Measurements from ENCODE around the gene RPUSD1.

Gene RPUSD1

DNA sequence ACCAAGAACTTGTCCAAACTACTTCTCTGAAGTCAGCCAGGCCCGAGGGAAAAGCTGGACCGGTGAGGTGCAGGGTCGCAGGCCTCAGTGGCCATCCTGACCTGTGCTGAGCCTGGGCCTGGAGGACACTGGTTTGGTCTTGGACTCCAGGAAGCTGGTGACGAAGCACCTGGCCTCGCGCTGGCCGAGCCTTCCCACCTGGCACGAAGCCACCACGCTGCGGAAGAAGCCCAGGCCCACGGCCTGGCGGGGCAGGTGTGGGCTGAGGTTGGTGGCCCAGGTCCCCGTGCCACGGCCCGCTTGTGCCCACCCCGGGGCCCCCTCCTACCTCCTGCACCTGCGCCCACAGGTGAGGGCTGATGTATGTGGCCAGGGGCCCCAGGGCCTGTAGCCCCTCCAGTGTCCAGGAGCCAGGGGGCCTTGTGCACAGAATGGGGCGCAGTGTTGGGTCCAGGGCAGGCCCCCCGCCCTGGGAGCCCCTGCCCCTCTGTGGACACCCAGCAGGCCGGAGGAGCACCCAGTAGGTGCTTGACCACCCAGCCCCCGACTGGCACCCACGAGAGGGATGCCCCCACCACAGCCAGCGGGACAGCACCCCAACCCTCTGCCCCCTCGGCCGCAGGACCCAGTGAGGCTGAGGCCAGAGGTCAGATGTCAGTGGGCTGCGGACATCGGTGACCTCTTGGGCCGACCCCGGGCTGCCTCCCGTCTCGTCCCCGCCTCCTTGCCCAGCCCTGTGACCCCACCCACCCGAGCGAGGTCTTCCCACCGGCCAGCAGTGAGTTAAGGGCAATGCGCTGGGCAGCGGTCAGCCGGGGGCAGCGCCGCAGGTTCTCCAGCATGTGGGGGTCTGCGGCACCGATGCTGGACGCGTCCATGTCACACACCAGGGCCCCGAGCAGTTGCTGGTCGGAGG lies 13.8 kb downstream of the RPUSD1 start:
- no peaks in the 10 kb centered on the region for H3K27me3 Mint-ChIP-seq
- no peaks in the 10 kb centered on the region for H3K9me3 Mint-ChIP-seq
- DNase-seq = no peak
- H3K36me3 Mint-ChIP-seq (ENCODE audit: low read depth) = no peaks in the 10 kb centered on the region
- no peak overlapping the region for H3K4me3 Mint-ChIP-seq
- no peak overlapping the region for H3K27ac Mint-ChIP-seq
- H3K4me1 Mint-ChIP-seq (ENCODE audit: low read depth) = no peaks in the 10 kb centered on the region

DNA sequence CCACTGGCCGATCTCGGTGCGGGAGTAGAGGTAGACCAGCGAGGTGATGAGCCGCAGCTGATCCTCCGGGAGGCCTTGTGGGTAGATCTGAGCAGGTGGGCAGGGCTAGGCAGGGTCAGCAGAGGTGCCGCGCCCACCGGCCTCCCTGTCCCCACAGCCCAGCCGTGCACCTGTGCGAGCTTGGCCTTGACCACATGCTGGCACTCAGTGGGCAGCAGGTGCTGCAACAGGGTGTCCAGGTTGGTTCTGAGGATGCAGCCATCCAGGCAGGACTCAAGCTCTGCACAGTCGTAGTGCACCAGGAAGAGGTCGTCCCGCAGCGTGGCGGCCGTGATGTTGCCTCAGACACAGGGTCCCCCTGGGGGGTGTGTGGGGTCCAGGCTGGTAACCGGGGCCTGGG lies 15.2 kb downstream of the RPUSD1 start:
- Mint-ChIP-seq H3K27ac (no peak overlapping the region), H3K4me3 (no peak overlapping the region), H3K9me3 (no peaks in the 10 kb centered on the region), H3K36me3 (ENCODE audit: low read depth) (no peaks in the 10 kb centered on the region), H3K27me3 (no peaks in the 10 kb centered on the region), H3K4me1 (ENCODE audit: low read depth) (no peaks in the 10 kb centered on the region)
- DNase-seq = no peak

DNA sequence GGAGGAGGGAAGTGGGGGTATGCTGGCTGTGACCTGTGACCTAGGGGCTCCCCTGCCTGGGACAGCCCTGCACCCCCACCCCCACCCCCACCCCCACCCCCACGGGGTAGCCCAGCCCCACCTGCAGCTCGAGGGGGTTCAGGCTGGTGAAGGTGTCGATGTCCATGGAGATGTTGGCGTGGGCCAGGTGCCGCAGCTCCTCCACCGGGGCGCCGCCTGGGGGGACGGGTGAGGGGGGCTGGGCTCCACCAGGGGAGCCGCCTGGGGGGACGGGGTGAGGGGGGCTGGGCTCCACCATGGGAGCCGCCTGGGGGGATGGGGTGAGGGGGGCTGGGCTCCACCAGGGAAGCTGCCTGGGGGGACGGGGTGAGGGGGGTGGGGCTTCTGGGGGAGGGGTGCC lies 17.8 kb downstream of the RPUSD1 start:
- Mint-ChIP-seq H3K36me3 (ENCODE audit: low read depth) (no peaks in the 10 kb centered on the region), H3K4me1 (ENCODE audit: low read depth) (no peaks in the 10 kb centered on the region), H3K27me3 (no peaks in the 10 kb centered on the region), H3K9me3 (no peaks in the 10 kb centered on the region), H3K27ac (no peak overlapping the region), H3K4me3 (no peak overlapping the region)
- no peak for DNase-seq

DNA sequence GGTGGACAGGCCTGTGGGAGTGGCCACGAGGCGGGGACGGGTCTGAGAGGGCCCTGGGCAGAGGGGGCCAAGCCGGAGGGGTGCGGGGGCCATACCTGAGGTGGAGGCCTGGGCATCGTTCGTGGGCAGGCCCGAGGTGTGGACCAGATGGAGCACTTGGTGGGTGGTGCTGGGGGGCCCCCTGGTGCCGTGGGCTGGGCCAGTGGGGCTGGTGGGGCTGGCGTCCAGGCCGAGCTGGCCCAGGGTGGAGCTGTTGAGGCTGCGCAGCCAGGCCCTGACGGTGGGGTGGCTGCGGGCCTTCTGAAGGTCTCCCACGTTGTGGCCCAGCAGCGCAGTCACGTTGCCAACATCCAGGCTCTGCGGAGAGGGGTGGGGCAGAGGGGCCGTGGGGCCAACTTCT lies 18.2 kb downstream of the RPUSD1 start:
- Mint-ChIP-seq H3K36me3 (ENCODE audit: low read depth) (no peaks in the 10 kb centered on the region), H3K4me1 (ENCODE audit: low read depth) (no peaks in the 10 kb centered on the region), H3K4me3 (no peak overlapping the region), H3K27ac (no peak overlapping the region), H3K9me3 (no peaks in the 10 kb centered on the region), H3K27me3 (no peaks in the 10 kb centered on the region)
- DNase-seq = no peak

DNA sequence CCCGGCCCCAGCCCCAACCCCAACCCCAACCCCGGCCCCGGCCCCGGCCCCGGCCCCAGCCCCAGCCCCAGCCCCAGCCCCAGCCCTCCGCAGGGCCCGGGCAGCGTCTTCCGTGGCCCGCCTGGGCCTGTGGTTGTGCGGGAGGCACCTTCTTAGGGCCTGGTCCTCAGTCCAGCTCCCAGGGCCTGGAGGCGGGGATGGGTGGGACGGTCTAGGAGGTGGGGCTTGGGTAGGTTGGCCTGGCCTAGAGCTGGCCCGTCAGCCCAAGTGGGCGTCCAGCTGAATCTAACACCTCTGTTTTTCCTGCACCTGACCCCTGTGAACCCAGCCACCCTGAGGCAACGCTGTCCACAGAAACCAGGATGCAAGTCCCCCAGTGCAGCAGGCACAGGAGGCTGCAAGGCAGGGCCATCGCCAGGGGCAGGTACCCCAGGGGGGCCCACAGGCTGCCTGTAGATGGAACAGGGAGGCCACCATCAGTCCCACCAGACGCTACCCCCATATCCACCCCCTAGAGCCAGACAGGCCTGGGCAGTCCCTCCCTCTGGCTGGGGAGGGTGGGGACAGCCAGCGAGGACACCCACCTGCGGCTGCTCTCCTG lies 18.9 kb downstream of the RPUSD1 start:
- DNase-seq = no peak
- Mint-ChIP-seq H3K4me3 (no peak overlapping the region), H3K4me1 (ENCODE audit: low read depth) (no peaks in the 10 kb centered on the region), H3K9me3 (no peaks in the 10 kb centered on the region), H3K27me3 (no peaks in the 10 kb centered on the region), H3K27ac (no peak overlapping the region), H3K36me3 (ENCODE audit: low read depth) (no peaks in the 10 kb centered on the region)

DNA sequence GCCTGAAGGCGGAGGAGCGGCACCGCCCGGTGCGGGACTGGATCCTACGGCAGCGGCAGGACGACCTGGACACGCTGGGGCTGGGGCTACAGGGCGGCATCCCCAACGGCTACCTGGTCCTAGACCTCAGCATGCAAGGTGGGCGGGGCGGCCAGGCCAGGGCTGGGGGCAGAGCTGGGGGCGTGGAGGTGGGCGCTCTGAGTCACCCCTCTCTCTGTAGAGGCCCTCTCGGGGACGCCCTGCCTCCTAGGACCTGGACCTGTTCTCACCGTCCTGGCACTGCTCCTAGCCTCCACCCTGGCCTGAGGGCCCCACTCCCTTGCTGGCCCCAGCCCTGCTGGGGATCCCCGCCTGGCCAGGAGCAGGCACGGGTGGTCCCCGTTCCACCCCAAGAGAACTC lies 19.8 kb downstream of the RPUSD1 start:
- Mint-ChIP-seq H3K4me3 (no peak overlapping the region), H3K4me1 (ENCODE audit: low read depth) (no peaks in the 10 kb centered on the region), H3K27me3 (no peaks in the 10 kb centered on the region), H3K9me3 (no peaks in the 10 kb centered on the region), H3K27ac (no peak overlapping the region), H3K36me3 (ENCODE audit: low read depth) (no peaks in the 10 kb centered on the region)
- DNase-seq = no peak

DNA sequence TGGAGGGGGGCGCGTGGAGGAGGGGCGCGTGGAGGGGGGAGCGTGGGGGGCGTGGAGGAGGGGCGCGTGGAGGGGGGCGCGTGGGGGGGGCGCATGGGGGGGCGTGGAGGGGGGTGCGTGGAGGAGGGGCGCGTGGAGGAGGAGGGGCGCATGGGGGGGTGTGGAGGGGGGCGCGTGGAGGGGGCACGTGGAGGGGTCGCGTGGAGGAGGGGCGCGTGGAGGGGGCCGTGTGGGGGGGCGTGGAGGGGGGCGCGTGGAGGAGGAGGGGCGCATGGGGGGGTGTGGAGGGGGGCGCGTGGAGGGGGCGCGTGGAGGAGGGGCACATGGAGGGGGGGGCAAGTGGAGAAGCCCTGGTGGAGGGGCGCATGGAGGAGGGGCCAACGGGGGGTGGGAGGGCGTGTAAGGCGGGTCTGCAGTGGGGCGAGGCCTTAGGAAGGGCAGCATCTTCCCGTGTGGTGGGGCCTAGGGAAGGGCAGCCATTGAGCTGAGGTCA lies 20.4 kb downstream of the RPUSD1 start:
- H3K27me3 Mint-ChIP-seq = no peaks in the 10 kb centered on the region
- H3K9me3 Mint-ChIP-seq = no peaks in the 10 kb centered on the region
- no peak overlapping the region for H3K27ac Mint-ChIP-seq
- no peak for DNase-seq
- H3K4me3 Mint-ChIP-seq = no peak overlapping the region
- no peaks in the 10 kb centered on the region for H3K4me1 Mint-ChIP-seq (ENCODE audit: low read depth)
- no peaks in the 10 kb centered on the region for H3K36me3 Mint-ChIP-seq (ENCODE audit: low read depth)

DNA sequence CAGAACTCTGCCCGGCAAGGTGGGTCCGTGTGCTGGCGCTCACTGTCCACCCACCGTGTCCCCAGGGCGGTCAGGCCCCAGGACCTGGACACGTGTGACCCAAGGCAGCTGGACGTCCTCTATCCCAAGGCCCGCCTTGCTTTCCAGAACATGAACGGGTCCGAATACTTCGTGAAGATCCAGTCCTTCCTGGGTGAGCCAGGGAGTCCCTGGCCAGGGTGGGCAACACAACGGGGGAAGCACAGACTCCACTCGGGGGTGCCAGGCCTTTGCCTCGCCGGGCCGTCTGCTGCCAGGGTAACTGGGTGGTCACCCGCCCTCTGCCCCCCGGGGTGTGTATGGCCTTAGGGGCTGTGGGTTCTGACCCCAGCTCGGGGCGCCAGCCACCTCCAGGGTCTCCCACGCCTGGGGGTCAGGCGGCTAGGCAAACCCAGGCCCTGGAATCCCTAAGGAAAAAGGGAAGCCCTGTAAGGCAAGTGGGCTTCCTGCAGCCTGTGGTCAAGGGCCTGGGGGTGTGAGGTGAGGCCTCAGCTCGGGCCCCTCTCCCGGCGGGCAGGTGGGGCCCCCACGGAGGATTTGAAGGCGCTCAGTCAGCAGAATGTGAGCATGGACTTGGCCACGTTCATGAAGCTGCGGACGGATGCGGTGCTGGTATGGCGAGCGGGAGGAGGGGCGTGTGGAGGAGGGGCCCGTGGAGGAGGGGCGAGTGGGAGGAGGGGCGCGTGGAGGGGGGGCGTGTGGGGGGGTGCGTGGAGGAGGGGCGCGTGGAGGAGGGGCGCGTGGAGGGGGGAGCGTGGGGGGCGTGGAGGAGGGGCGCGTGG lies 21.2 kb downstream of the RPUSD1 start:
- no peak overlapping the region for H3K27ac Mint-ChIP-seq
- DNase-seq = no peak
- no peaks in the 10 kb centered on the region for H3K4me1 Mint-ChIP-seq (ENCODE audit: low read depth)
- H3K27me3 Mint-ChIP-seq = no peaks in the 10 kb centered on the region
- no peak overlapping the region for H3K4me3 Mint-ChIP-seq
- H3K36me3 Mint-ChIP-seq (ENCODE audit: low read depth) = no peaks in the 10 kb centered on the region
- H3K9me3 Mint-ChIP-seq = no peaks in the 10 kb centered on the region

DNA sequence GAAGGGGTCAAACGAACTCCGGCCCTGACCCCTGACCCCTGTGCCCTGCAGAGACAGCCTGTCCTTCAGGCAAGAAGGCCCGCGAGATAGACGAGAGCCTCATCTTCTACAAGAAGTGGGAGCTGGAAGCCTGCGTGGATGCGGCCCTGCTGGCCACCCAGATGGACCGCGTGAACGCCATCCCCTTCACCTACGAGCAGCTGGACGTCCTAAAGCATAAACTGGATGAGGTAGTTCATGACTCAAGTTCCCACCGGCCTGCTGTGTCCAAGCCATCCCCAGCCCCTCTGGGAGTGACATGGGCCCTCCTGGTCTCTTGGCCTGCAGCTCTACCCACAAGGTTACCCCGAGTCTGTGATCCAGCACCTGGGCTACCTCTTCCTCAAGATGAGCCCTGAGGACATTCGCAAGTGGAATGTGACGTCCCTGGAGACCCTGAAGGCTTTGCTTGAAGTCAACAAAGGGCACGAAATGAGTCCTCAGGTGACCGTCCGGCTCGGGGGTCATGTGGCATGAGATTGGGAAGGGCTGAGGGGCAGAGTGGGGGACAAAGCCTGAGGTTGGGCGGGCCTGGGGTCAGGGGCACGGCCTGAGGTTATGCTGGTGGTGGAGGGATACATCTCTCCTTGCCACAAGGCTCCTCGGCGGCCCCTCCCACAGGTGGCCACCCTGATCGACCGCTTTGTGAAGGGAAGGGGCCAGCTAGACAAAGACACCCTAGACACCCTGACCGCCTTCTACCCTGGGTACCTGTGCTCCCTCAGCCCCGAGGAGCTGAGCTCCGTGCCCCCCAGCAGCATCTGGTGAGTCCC lies 22.0 kb downstream of the RPUSD1 start:
- H3K36me3 Mint-ChIP-seq (ENCODE audit: low read depth) = no peaks in the 10 kb centered on the region
- no peak overlapping the region for H3K27ac Mint-ChIP-seq
- H3K4me3 Mint-ChIP-seq = no peak overlapping the region
- H3K4me1 Mint-ChIP-seq (ENCODE audit: low read depth) = no peaks in the 10 kb centered on the region
- H3K9me3 Mint-ChIP-seq = no peaks in the 10 kb centered on the region
- DNase-seq = no peak
- no peaks in the 10 kb centered on the region for H3K27me3 Mint-ChIP-seq

DNA sequence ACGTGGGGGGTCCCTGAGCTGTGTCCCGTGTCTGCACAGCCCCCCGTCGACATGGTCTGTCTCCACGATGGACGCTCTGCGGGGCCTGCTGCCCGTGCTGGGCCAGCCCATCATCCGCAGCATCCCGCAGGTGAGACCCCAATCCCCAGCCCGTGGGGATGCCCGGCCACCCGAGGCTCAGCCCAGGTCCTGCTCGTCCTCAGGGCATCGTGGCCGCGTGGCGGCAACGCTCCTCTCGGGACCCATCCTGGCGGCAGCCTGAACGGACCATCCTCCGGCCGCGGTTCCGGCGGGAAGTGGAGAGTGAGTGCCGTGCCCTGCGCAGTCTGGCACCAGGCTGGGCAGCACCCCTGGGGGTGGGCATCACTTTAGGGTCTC lies 22.7 kb downstream of the RPUSD1 start:
- Mint-ChIP-seq H3K27ac (no peak overlapping the region), H3K4me1 (ENCODE audit: low read depth) (no peaks in the 10 kb centered on the region), H3K9me3 (no peaks in the 10 kb centered on the region), H3K4me3 (no peak overlapping the region), H3K27me3 (no peaks in the 10 kb centered on the region), H3K36me3 (ENCODE audit: low read depth) (no peaks in the 10 kb centered on the region)
- no peak for DNase-seq

DNA sequence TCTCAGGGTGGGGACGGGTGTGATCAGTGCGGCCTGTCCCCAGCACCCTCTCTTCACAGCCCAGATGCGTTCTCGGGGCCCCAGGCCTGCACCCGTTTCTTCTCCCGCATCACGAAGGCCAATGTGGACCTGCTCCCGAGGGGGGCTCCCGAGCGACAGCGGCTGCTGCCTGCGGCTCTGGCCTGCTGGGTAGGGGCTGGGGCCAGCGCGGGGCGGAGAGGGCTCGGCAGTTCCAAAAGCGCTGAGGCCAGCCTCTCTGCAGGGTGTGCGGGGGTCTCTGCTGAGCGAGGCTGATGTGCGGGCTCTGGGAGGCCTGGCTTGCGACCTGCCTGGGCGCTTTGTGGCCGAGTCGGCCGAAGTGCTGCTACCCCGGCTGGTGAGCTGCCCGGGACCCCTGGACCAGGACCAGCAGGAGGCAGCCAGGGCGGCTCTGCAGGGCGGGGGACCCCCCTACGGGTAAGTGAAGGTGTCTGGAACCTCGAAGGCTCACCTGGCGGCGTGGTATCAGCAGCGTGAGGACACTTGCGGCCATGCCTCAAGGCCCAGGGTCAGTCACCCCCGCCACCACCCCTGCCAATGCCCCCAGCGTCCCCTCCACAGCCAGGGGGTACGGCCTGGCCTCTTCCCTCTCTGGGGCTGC lies 23.2 kb downstream of the RPUSD1 start:
- H3K4me3 Mint-ChIP-seq = no peak overlapping the region
- no peak for DNase-seq
- H3K27me3 Mint-ChIP-seq = no peaks in the 10 kb centered on the region
- no peaks in the 10 kb centered on the region for H3K9me3 Mint-ChIP-seq
- H3K27ac Mint-ChIP-seq = no peak overlapping the region
- H3K36me3 Mint-ChIP-seq (ENCODE audit: low read depth) = no peaks in the 10 kb centered on the region
- no peaks in the 10 kb centered on the region for H3K4me1 Mint-ChIP-seq (ENCODE audit: low read depth)

DNA sequence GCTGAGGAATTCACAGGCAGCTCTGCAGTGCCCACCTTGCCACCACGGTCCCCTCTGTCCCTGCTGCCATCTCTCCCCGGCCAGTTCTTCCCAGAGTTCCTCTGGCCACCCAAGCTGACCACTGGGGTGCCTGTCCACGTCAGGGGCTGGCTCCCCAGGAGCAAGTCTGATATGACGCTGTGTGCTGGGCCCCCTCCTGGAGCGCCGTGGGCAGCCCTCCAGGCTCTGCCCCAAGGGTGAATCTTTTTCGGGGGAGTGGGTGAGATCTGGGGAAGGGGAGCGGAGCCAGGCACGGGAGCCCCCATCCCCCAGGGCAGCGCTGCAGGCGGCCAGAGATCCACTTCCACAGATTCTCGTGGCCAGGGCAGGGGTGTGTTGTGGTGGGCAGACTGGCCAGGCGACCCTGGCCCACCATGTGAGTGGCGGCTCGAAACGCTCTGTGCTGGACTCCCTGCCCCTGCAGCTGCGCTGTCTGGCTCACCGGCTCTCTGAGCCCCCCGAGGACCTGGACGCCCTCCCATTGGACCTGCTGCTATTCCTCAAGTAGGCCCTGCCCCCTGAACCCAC lies 23.9 kb downstream of the RPUSD1 start:
- Mint-ChIP-seq H3K4me3 (no peak overlapping the region), H3K27me3 (no peaks in the 10 kb centered on the region), H3K36me3 (ENCODE audit: low read depth) (no peaks in the 10 kb centered on the region), H3K27ac (no peak overlapping the region), H3K4me1 (ENCODE audit: low read depth) (no peaks in the 10 kb centered on the region), H3K9me3 (no peaks in the 10 kb centered on the region)
- no peak for DNase-seq

DNA sequence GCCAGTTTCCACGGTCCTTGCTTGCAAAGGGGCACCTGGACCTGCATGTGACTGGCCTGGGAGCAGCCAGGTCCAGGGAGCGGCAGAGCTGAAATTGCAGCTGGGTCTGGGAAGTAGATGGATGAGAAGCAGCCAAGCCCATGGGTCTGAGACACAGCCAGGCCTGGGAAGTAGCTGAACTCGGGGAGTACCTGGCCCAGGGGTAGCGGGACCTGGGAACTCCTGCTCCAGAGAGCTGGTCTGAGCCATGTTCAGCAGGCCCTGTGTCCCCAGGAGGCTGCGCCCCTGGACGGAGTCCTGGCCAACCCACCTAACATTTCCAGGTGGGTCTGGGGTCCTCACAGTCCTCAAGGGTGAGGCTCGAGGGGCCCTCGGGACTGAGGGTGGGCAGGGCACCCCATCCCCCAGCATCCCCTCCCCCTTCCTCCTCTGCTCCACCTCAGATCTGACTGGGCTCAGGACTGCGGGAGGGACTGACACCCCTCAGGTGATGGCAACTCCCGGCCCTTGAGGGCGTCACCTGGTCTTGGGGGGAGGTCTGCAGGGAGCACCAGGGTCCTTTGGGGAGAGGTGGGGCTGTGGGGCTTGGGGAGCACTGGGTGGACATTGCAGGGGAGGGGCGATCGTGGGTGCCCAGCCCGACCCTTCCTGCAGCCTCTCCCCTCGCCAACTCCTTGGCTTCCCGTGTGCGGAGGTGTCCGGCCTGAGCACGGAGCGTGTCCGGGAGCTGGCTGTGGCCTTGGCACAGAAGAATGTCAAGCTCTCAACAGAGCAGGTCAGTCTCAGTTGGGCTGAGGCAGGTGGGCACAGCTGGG lies 24.6 kb downstream of the RPUSD1 start:
- no peak overlapping the region for H3K4me3 Mint-ChIP-seq
- no peaks in the 10 kb centered on the region for H3K27me3 Mint-ChIP-seq
- H3K36me3 Mint-ChIP-seq (ENCODE audit: low read depth) = no peaks in the 10 kb centered on the region
- no peak overlapping the region for H3K27ac Mint-ChIP-seq
- no peaks in the 10 kb centered on the region for H3K9me3 Mint-ChIP-seq
- no peaks in the 10 kb centered on the region for H3K4me1 Mint-ChIP-seq (ENCODE audit: low read depth)
- DNase-seq = no peak
